NCI-H1694 (cell line): ENCODE measurements around the gene NRF1.
"Not testable (repeated sequence)": the region's sequence is repeated elsewhere in the genome, so short reads cannot be mapped to it uniquely, and the experiment has no call there.

ENCODE experiments used
- DNase-seq: peaks from one replicate; lab custom pipeline; 2025; lab: John Stamatoyannopoulos, UW

Gene NRF1

DNA sequence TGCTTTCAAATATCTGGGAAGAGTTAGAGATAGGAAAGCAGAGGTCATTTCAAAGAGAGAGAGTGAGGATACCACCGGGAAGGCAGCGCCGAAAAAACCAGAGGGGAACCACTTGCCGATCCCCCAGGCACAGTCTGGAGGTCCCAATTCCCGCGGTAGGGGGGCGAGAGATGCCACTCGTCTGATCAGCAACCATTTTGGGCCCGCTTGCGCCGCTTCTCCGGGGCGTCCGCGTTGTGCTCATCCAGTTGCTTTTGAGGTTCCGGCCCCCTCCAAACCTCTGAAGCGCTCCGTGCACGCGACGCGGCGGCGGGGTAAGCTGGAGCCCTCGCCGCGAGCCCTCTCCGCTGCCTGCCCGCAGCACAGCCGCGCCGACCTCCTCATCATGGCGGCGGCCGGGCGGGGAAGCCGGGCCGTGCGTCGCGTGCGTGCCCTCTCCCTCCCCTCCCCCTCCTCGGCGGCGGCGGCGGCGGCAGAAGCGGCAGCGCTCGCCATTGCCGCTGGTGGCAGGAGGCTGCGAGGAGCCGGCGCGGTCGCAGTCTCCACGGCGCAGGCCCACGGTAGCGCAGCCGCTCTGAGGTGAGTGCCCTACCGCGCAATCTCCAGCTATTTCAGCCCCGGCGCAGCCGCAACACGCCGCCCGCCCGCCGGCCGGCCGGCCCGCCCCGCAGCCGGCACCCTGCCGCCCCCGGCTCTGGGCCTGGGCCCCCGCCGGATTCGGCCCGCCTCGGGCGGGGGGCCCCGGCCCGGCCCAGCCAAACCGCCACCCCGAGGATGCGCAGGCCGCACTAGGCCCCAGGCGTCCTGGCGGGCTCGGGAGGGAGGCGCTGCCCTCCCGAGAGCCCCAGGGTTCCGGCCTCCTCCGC lies at the start of gene NRF1:
Gene NRF1, plus strand, starts transcription at position 475 of the 866 bp plus-strand sequence. CDS start 45,632 bp downstream, outside the sequence.
- DNase-seq, result peak; percentile 52

- DNase-seq, result not testable (repeated sequence)
Observed at GRCh38 chr7:129566323-129566722, 45.2 kb upstream of the NRF1 start.

DNA sequence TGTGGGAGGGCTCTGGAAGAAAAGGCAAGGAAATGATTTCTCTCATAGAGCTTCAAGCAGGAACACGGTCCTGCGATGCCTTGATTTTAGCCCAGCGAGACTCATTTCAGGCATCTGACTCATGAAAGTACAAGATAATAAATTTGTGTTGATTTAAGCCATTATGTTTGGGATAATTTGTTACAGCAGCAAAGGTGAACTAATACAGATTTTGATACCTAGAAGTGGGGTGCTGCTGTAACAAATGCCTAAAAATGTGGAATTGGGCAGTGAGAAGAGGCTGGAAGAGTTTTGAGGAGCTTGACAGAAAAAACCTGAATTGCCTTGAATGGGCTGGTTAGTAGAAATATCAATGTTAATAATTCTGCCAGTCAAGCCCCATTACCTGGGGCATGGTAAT lies 44.1 kb upstream of the NRF1 start:
- no peak for DNase-seq

GRCh38 chr7:129568240-129568639 lies 43.3 kb upstream of the NRF1 start:
- DNase-seq, result no peak

- DNase-seq, result no peak
Observed at GRCh38 chr7:129569326-129569725, 42.2 kb upstream of the NRF1 start.

DNA sequence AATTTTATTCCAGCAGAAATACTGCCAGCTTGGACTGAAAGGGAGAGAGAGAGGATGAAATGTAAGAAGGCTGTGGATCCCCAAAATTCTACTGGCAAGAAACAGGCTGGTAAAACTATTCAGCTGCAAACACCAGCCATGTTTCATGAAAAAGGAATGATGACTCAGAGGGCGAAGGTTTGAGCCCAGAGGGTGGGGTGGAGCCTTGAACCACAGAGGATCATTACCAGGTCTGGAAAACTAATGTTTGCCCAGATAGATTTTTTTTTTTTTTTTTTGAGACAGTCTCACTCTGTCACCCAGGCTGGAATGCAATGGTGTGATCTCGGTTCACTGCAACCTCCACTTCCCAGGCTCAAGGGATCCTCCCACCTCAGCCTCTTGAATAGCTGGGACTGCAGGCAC lies 41.7 kb upstream of the NRF1 start:
- no peak for DNase-seq

DNA sequence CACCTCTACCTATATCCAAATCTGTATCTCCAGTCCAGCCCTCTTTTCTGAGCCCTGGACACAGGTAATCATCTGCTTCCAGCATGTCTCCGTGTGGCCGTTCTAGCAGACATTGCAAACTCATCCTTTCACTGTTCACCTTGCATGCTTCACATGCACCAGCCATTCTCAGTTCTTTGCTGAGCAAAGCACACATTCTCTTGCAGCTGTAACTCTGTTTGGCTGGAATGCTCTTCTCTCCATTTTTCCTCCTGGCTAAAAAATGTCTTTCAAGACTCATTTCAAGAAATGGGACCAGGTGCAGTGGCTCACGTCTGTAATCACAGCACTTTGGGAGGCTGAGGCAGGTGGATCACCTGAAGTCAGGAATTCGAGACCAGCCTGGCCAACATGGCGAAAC lies 40.3 kb upstream of the NRF1 start:
- no peak for DNase-seq

DNA sequence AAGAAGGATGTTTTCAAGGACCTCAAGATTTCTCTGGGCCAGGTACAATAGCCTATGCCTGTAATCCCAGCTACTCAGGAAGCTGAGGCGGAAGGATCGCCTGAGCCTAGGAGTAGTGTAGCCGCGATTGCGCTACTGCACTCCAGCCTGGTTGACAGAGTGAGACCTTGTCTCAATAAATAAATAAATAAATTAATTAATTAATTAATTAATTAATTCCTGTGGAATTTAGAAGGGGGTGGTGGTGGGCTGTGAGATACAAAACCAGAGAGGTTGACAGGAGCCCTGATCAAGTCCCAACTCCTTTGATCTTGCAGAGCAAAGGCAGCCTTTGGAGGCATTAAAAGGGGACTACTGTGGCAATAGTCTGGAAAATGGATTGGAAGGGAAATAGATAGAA lies 39.3 kb upstream of the NRF1 start:
- no peak for DNase-seq

DNA sequence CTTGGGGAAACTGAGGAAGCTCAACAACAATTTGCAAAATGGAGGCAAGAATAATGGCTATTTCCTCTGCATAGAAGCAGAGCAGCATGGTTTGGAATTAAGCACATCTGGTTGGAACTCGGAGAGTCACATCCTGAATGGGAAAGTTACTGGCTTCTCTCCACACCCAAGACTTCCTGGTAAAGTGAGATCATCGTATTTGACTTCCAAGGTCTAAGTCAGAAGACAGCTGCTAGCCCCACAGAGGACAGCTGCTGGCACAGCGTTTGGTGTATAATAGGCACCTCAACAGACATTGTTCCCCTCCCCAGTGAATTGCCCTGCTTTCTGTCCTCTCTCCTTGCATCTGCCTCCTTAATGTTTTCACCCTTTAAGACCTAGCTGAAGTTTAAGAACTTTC lies 37.0 kb upstream of the NRF1 start:
- DNase-seq, result no peak

- DNase-seq, result no peak
Observed at GRCh38 chr7:129575699-129576098, 35.8 kb upstream of the NRF1 start.

GRCh38 chr7:129576138-129576537 lies 35.4 kb upstream of the NRF1 start:
- DNase-seq, result no peak

- DNase-seq, result no peak
Observed at GRCh38 chr7:129578829-129579228, 32.7 kb upstream of the NRF1 start.

DNA sequence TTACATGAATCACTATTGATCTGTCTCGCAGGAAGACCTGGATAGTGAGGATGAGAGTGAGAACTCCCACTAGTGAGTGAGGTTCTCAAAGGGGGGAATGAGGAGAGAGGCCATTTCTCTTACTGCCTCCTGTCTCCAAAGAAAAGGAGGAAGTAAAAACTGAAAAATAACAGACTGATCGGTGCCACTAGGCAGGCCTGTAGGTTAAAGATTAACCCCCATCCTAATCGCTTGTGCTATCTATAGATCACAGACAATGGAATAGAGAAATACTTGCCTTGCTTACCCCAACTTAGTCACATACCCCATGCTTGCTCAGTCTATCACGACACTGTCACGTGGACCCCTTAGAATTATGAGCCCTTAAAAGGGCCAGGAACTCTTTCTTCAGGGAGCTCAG lies 25.3 kb upstream of the NRF1 start:
- DNase-seq, result not testable (repeated sequence)

- no peak for DNase-seq
Observed at GRCh38 chr7:129588268-129588667, 23.3 kb upstream of the NRF1 start.

DNA sequence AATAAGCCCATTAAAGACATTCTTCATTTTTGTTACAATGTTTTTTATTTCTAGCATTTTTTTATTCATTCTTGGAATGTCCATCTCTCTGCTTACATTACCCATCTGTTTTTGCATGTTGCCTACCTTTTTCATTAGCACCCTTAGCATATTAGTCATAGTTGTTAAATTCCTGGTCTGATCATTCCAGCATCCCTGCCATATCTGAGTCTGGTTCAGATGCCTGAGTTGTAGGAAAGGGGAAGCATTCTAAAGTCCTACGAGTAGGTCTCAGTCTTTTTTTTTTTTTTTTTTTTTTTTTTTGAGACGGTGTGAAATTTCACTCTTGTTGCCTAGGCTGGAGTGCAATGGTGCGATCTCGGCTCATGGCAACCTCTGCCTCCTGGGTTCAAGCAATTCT lies 19.7 kb upstream of the NRF1 start:
- no peak for DNase-seq

DNA sequence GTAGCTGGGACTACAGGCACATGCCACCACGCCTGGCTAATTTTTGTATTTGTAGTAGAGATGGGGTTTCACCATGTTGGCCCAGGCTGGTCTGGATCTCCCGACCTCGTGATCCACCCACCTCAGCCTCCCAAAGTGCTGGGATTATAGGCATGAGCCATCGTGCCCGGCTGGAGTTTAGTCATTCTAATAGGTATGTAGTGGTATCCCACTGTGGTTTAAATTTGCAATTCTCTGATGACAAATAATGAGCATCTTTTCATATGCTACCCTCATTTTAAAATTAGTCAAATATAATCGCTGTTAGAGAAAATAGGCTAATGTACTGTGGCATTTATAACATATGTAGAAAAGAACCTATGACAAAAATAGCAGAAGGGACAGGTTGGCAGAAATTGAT lies 15.1 kb upstream of the NRF1 start:
- not testable (repeated sequence) for DNase-seq

DNA sequence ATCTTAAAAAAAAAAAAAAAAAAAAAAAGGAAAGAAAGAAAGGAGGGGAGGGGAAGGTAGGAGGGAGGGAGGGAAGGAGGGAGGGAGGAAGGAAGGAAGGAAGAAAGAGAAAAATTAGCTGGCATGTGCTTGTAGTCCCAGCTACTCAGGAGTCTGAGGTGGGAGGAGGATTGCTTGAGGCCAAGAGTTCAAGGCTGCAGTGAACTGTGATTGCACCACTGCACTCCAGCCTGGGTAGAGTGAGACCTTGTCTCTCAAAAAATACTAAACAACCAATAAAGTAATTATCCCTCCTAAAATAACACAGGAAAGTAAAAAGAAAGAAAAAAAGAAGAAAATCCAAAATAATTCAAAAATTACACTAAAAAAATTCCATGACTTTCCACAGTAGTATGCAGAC lies 13.8 kb upstream of the NRF1 start:
- DNase-seq, result no peak

- no peak for DNase-seq
Observed at GRCh38 chr7:129599174-129599573, 12.3 kb upstream of the NRF1 start.

GRCh38 chr7:129603594-129603993 lies 7.9 kb upstream of the NRF1 start:
- DNase-seq, result not testable (repeated sequence)

DNA sequence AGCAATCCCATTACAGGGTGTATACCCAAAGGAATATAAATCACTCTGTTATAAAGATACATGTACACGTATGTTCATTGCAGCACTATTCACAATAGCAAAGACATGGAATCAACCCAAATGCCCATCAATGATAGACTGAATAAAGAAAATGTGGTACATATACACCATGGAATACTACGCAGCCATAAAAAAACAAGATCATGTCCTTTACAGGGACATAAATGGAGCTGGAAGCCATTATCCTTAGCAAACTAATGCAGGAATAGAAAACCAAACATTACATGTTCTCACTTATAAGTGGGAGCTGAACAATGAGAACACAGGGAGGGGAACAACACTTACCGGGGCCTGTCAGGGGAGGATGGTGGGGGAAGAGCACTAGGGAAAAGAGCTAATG lies 7.5 kb upstream of the NRF1 start:
- not testable (repeated sequence) for DNase-seq

GRCh38 chr7:129604713-129605437 lies 6.6 kb upstream of the NRF1 start:
- DNase-seq, result no peak

GRCh38 chr7:129605960-129606614 lies 5.4 kb upstream of the NRF1 start:
- no peak for DNase-seq

- DNase-seq, result no peak
Observed at GRCh38 chr7:129606803-129607202, 4.7 kb upstream of the NRF1 start.
